Measurements from ENCODE around the gene SLC25A13. TPM values are rescaled to one million over a fixed set of nuclear protein-coding genes. Genes with fewer than 3 reads are reported as not detected.

Gene SLC25A13
- total and polyA plus RNA-seq, 2 of the 8 experiments (the other 6 are each of a cell fraction or from before 2014, with no cell fraction given), result 30.8 to 85.4 TPM

GRCh38 chr7:96111405-96111804, 210.5 kb downstream of the SLC25A13 start:
- DNase-seq (ENCODE audit: low read depth in 1 of 2, low spot score in 2 of 2) (no peak), FAIRE-seq (no peak)
- Histone ChIP-seq H3K23me2 (ENCODE audit: low read depth, low read length) (no peaks in the 10 kb centered on the region), H3K56ac (replicated peaks; ENCODE audit: insufficient read length, low read depth, low read length) (no peak overlapping the region), H4K20me1 (replicated peaks in 1 of 2; ENCODE audit: control insufficient read depth in 1 of 2, insufficient read depth in 2 of 2, low read length in 2 of 2) (no peaks in the 10 kb centered on the region), H3K9me3 (ENCODE audit: insufficient read depth in 2 of 2, low read depth in 1 of 2, low read length in 1 of 2) (no peaks in the 10 kb centered on the region), H4K8ac (ENCODE audit: extremely low read depth, insufficient read depth, low read length) (no peak overlapping the region), H3K18ac (ENCODE audit: extremely low read depth, low read length) (no peak overlapping the region), H3K36me3 (ENCODE audit: control insufficient read depth in 2 of 4, insufficient read depth in 4 of 4, low read length in 3 of 4) (no peaks in the 10 kb centered on the region), H2BK15ac (ENCODE audit: low read length) (no peak overlapping the region), H2BK12ac (ENCODE audit: low read depth, low read length) (no peak overlapping the region), H3K14ac (ENCODE audit: insufficient read length) (no peak overlapping the region), H3K27me3 (replicated peaks in 1 of 4; ENCODE audit: control insufficient read depth in 3 of 4, extremely low read depth in 1 of 4, insufficient read depth in 3 of 4, low read length in 3 of 4) (no peaks in the 10 kb centered on the region), H2BK20ac (ENCODE audit: low read length) (no peak overlapping the region), H3K27ac (ENCODE audit: low read depth, low read length) (no peak overlapping the region), H4K5ac (ENCODE audit: insufficient read length, low read depth, low read length) (no peak overlapping the region), H3K79me2 (ENCODE audit: control insufficient read depth in 1 of 2, insufficient read depth in 2 of 2, low read length in 2 of 2) (no peaks in the 10 kb centered on the region), H2BK120ac (replicated peaks; ENCODE audit: low read depth, low read length) (no peak overlapping the region), H2AK5ac (ENCODE audit: low read depth, low read length) (no peak overlapping the region), H3K4me3 (ENCODE audit: extremely low read depth in 1 of 4, insufficient read depth in 2 of 4, low read depth in 3 of 4, low read length in 4 of 4) (no peak overlapping the region), H4K91ac (replicated peaks; ENCODE audit: insufficient read length, low read length) (no peak overlapping the region), H2BK5ac (ENCODE audit: low read depth, low read length) (no peak overlapping the region), H3K4me1 (replicated peaks in 1 of 4; ENCODE audit: control insufficient read depth in 3 of 4, insufficient read depth in 4 of 4, low read length in 3 of 4) (no peaks in the 10 kb centered on the region), H3K79me1 (ENCODE audit: low read depth, low read length) (no peaks in the 10 kb centered on the region), H3K23ac (ENCODE audit: insufficient read length) (no peak overlapping the region), H3K4me2 (ENCODE audit: insufficient read depth in 1 of 2, low read depth in 2 of 2, low read length in 2 of 2) (no peak overlapping the region), H2AFZ (ENCODE audit: low read length) (no peak overlapping the region), H3K9ac (replicated peaks in 1 of 4; ENCODE audit: extremely low read depth in 1 of 4, low read depth in 3 of 4, low read length in 3 of 4) (no peak overlapping the region), H3K4ac (replicated peaks; ENCODE audit: insufficient read length, low read depth, low read length) (no peak overlapping the region)
- TF ChIP-seq POLR2A (IDR thresholded peaks at IDR 0.05; ENCODE audit: control extremely low read depth in 1 of 2, low read depth in 2 of 2, low read length in 2 of 2) (no peak), CBX8 (IDR thresholded peaks at IDR 0.05; ENCODE audit: borderline replicate concordance, low read depth, low read length) (no peak), BACH1 (IDR thresholded peaks at IDR 0.05; ENCODE audit: low read length) (no peak), BRCA1 (IDR thresholded peaks at IDR 0.05; ENCODE audit: low read depth, low read length) (no peak), SRF (IDR thresholded peaks at IDR 0.05; ENCODE audit: low read depth, low read length) (no peak), NRF1 (IDR thresholded peaks at IDR 0.05; ENCODE audit: low read depth, low read length) (no peak)
- CTCF ChIA-PET (ENCODE audit: partially characterized antibody), result no interaction called here
- POLR2A ChIA-PET (ENCODE audit: partially characterized antibody), result no interaction called here

All from H1 (cell line).